ENCODE results near the gene PLCXD1.

Gene PLCXD1

GRCh38 chrX:310621-311155, 29.5 kb downstream of the PLCXD1 start:
- no peak overlapping the region for H3K27ac ChIP-seq (ENCODE audit: low read depth, low read length)
- no peak overlapping the region for H3K9ac ChIP-seq (ENCODE audit: low read depth in 1 of 2, low read length in 2 of 2)
- H3K27me3 ChIP-seq (ENCODE audit: control insufficient read depth in 1 of 2, insufficient read depth in 2 of 2, low read length in 2 of 2): no peaks in the 10 kb centered on the region
- H3K36me3 ChIP-seq (ENCODE audit: control insufficient read depth in 1 of 2, insufficient read depth in 2 of 2, low read length in 2 of 2): peaks cover 30 to 82% of the 10 kb centered on the region in 2 donors
- no peaks in the 10 kb centered on the region for H3K4me1 ChIP-seq (ENCODE audit: control insufficient read depth in 1 of 2, insufficient read depth in 2 of 2, low read length in 2 of 2)
- no peak overlapping the region for H3K4me3 ChIP-seq (ENCODE audit: low read depth in 1 of 2, low read length in 2 of 2)
- no peaks in the 10 kb centered on the region for H3K9me3 ChIP-seq (ENCODE audit: control insufficient read depth in 1 of 2, low read length in 2 of 2)

- Histone ChIP-seq H3K27me3 (ENCODE audit: control insufficient read depth in 1 of 2, insufficient read depth in 2 of 2, low read length in 2 of 2) (no peaks in the 10 kb centered on the region), H3K9me3 (ENCODE audit: control insufficient read depth in 1 of 2, low read length in 2 of 2) (no peaks in the 10 kb centered on the region), H3K4me1 (ENCODE audit: control insufficient read depth in 1 of 2, insufficient read depth in 2 of 2, low read length in 2 of 2) (no peaks in the 10 kb centered on the region), H3K9ac (ENCODE audit: low read depth in 1 of 2, low read length in 2 of 2) (no peak overlapping the region), H3K36me3 (ENCODE audit: control insufficient read depth in 1 of 2, insufficient read depth in 2 of 2, low read length in 2 of 2) (peaks cover 30 to 78% of the 10 kb centered on the region in 2 donors), H3K4me3 (ENCODE audit: low read depth in 1 of 2, low read length in 2 of 2) (no peak overlapping the region), H3K27ac (ENCODE audit: low read depth, low read length) (no peak overlapping the region)
Measured at GRCh38 chrX:311156-312129, 30.3 kb downstream of the PLCXD1 start.

- Histone ChIP-seq H3K9me3 (ENCODE audit: control insufficient read depth in 1 of 2, low read length in 2 of 2) (no peaks in the 10 kb centered on the region), H3K36me3 (ENCODE audit: control insufficient read depth in 1 of 2, insufficient read depth in 2 of 2, low read length in 2 of 2) (peaks cover 22 to 70% of the 10 kb centered on the region in 2 donors), H3K27me3 (ENCODE audit: control insufficient read depth in 1 of 2, insufficient read depth in 2 of 2, low read length in 2 of 2) (no peaks in the 10 kb centered on the region), H3K4me1 (ENCODE audit: control insufficient read depth in 1 of 2, insufficient read depth in 2 of 2, low read length in 2 of 2) (no peaks in the 10 kb centered on the region), H3K4me3 (ENCODE audit: low read depth in 1 of 2, low read length in 2 of 2) (no peak overlapping the region), H3K27ac (ENCODE audit: low read depth, low read length) (no peak overlapping the region), H3K9ac (ENCODE audit: low read depth in 1 of 2, low read length in 2 of 2) (no peak overlapping the region)
Measured at GRCh38 chrX:312621-313331, 31.6 kb downstream of the PLCXD1 start.

DNA sequence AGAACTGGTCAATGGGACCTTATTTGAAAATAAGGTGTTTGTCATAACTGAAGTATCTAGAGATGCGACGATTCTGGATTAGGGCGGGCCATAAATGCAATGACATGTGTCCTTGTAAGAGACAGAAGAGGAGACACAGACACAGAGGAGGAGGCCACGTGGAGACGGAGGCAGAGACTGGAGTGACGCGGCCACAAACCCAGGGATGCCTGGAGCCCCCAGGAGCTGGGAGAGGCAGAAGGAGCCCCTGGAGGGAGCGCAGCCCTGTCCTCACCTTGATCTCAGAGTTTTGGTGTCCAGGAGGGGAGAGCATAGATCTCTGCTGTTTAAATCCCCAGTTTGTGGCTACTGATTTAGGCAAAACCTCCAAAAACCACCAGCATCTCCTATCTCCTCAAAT, 32.4 kb downstream of the PLCXD1 start:
- Histone ChIP-seq H3K36me3 (ENCODE audit: control insufficient read depth in 1 of 2, insufficient read depth in 2 of 2, low read length in 2 of 2) (peaks cover 22 to 64% of the 10 kb centered on the region in 2 donors), H3K27ac (ENCODE audit: low read depth, low read length) (no peak overlapping the region), H3K9ac (ENCODE audit: low read depth in 1 of 2, low read length in 2 of 2) (no peak overlapping the region), H3K4me1 (ENCODE audit: control insufficient read depth in 1 of 2, insufficient read depth in 2 of 2, low read length in 2 of 2) (no peaks in the 10 kb centered on the region), H3K4me3 (ENCODE audit: low read depth in 1 of 2, low read length in 2 of 2) (no peak overlapping the region), H3K9me3 (ENCODE audit: control insufficient read depth in 1 of 2, low read length in 2 of 2) (no peaks in the 10 kb centered on the region), H3K27me3 (ENCODE audit: control insufficient read depth in 1 of 2, insufficient read depth in 2 of 2, low read length in 2 of 2) (no peaks in the 10 kb centered on the region)

- no peak overlapping the region for H3K4me3 ChIP-seq (ENCODE audit: low read depth in 1 of 2, low read length in 2 of 2)
- no peaks in the 10 kb centered on the region for H3K27me3 ChIP-seq (ENCODE audit: control insufficient read depth in 1 of 2, insufficient read depth in 2 of 2, low read length in 2 of 2)
- H3K27ac ChIP-seq (ENCODE audit: low read depth, low read length): no peak overlapping the region
- H3K36me3 ChIP-seq (ENCODE audit: control insufficient read depth in 1 of 2, insufficient read depth in 2 of 2, low read length in 2 of 2): peaks cover 22 to 61% of the 10 kb centered on the region in 2 donors
- no peak overlapping the region for H3K9ac ChIP-seq (ENCODE audit: low read depth in 1 of 2, low read length in 2 of 2)
- H3K4me1 ChIP-seq (ENCODE audit: control insufficient read depth in 1 of 2, insufficient read depth in 2 of 2, low read length in 2 of 2): no peaks in the 10 kb centered on the region
- no peaks in the 10 kb centered on the region for H3K9me3 ChIP-seq (ENCODE audit: control insufficient read depth in 1 of 2, low read length in 2 of 2)
Measured at GRCh38 chrX:314049-314448, 32.9 kb downstream of the PLCXD1 start.

DNA sequence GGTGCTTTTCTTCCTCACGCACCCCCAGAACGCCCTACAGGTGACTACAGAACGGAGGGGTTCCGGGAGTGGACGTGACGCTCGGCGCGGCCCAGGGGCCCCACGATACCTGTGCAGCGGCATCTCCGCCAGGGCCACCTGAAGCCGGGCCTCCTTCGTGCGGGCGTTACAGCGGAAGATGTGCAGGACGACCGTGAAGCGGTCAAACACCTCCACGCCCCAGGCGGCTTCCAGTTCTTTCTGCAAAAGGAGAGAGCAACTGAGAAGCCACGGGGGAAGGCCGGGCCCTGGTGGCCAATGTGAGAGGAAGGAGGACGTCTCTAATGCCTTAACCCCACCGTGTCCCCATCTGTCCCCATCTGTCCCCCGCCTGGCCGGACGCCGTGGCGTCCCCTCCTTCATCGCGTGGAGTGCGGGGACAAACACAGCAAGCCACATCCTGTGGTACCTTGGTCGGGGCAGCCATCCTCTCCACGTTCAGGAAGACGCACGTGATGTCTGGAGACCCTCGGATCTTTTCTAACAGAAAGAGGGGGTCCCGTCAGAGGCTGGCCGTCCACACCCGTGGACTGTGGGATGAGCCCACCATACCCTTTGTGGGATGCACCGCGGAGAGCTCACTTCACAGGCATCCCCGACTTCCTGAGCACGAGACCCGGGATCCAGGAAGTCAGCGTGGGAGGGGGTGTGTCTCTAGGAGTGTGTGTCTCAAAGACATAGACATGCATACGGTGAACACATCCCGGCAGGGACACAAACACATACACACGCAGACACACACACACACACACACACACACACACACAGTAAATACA, 33.8 kb downstream of the PLCXD1 start:
- Histone ChIP-seq H3K9me3 (ENCODE audit: control insufficient read depth in 1 of 2, low read length in 2 of 2) (no peaks in the 10 kb centered on the region), H3K9ac (ENCODE audit: low read depth in 1 of 2, low read length in 2 of 2) (no peak overlapping the region), H3K36me3 (ENCODE audit: control insufficient read depth in 1 of 2, insufficient read depth in 2 of 2, low read length in 2 of 2) (peaks cover 22 to 56% of the 10 kb centered on the region in 2 donors)

DNA sequence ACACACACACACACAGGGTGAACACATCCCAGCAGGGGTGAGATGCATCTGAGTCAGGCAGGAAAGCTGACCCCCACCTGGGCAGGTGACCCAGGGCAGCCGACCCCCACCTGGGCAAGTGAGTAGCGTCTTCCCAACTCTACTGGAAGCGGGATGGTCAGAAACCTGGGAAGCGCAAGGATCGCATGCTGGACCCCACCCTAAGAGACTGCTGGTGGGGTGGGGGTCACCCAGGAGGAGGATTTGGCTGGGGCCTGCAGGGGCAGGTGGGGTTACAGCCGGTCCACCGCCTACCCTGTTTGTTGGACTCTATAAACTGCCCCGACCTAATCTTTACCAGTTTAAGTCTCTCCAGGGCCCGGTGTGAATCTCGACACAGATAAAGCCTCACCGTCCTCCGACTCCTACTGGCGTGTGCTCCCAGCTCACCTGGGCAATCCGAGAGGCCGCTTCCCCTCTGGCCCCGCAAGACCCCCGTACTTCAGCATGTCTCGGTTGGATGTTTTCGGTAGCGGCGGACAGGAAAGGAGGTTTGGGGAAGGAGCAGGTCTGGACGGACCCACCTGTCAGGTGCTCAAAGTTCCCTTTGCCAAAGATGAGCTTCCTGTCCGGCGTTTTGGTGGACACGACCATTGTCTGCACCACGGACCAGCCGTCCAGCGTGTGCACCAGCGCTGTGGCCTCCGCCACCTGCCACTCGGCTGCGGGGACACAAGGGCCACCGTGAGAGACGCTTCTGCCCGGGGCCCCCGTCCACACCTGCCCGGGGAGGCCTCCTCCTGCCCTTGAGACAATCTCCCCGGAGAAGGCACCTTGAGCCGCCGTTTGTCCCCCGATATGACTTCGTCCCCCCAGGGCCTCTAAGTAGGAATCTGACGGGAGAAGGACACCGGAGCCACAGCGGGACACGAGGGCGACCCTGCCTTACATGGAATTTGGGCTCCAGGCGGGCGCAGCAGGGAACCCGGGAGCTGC, 35.5 kb downstream of the PLCXD1 start:
- H3K4me1 ChIP-seq (ENCODE audit: control insufficient read depth in 1 of 2, insufficient read depth in 2 of 2, low read length in 2 of 2): peaks cover 4 to 15% of the 10 kb centered on the region in 2 donors
- no peak overlapping the region for H3K9ac ChIP-seq (ENCODE audit: low read depth in 1 of 2, low read length in 2 of 2)
- no peak overlapping the region for H3K4me3 ChIP-seq (ENCODE audit: low read depth in 1 of 2, low read length in 2 of 2)
- H3K36me3 ChIP-seq (ENCODE audit: control insufficient read depth in 1 of 2, insufficient read depth in 2 of 2, low read length in 2 of 2): peaks cover 12 to 43% of the 10 kb centered on the region in 2 donors
- H3K27me3 ChIP-seq (ENCODE audit: control insufficient read depth in 1 of 2, insufficient read depth in 2 of 2, low read length in 2 of 2): peaks cover 0 to 3% of the 10 kb centered on the region in 2 donors
- no peaks in the 10 kb centered on the region for H3K9me3 ChIP-seq (ENCODE audit: control insufficient read depth in 1 of 2, low read length in 2 of 2)
- no peak overlapping the region for H3K27ac ChIP-seq (ENCODE audit: low read depth, low read length)

More for the DNA sequence above, 33.8 kb downstream of the PLCXD1 start:
- Histone ChIP-seq H3K4me1 (ENCODE audit: control insufficient read depth in 1 of 2, insufficient read depth in 2 of 2, low read length in 2 of 2) (peaks cover under 1 to 5% of the 10 kb centered on the region in 2 donors), H3K4me3 (ENCODE audit: low read depth in 1 of 2, low read length in 2 of 2) (no peak overlapping the region), H3K27ac (ENCODE audit: low read depth, low read length) (no peak overlapping the region), H3K27me3 (ENCODE audit: control insufficient read depth in 1 of 2, insufficient read depth in 2 of 2, low read length in 2 of 2) (no peaks in the 10 kb centered on the region)

DNA sequence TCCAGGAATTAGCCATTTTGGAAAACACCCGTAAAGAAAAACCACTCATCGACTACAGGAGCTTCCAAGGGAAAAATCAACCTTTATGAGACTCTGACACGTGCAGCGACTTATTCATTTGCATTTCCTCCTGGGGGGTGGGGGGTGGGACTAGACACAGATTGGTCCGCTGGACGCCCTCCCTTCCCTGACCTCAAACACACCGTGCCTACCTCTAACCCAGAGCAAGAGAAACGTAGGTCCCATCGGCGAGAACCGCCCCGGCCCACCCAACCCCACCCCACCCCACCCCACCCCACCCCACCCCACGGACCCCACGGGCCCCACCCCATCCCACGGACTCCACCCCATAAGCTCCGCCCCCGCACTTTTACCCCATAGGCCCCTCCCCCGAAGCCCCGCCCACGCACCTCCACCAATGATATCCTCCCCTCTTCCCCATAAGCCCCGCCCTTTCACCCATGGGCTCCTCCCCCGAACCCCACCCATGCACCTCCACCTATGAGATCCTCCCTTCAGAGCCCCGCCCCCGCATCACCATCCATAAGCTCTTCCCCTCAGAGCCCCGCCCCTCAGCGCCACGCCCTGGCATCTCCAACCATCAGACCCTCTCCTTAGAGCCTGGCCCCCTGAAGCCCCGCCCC, 36.4 kb downstream of the PLCXD1 start:
- Histone ChIP-seq H3K27me3 (ENCODE audit: control insufficient read depth in 1 of 2, insufficient read depth in 2 of 2, low read length in 2 of 2) (peaks cover 0 to 3% of the 10 kb centered on the region in 2 donors), H3K4me1 (ENCODE audit: control insufficient read depth in 1 of 2, insufficient read depth in 2 of 2, low read length in 2 of 2) (peaks cover 4 to 15% of the 10 kb centered on the region in 2 donors), H3K4me3 (ENCODE audit: low read depth in 1 of 2, low read length in 2 of 2) (peak overlapping the region; percentile 62 to 69), H3K9me3 (ENCODE audit: control insufficient read depth in 1 of 2, low read length in 2 of 2) (no peaks in the 10 kb centered on the region), H3K27ac (ENCODE audit: low read depth, low read length) (no peak overlapping the region), H3K9ac (ENCODE audit: low read depth in 1 of 2, low read length in 2 of 2) (no peak overlapping the region), H3K36me3 (ENCODE audit: control insufficient read depth in 1 of 2, insufficient read depth in 2 of 2, low read length in 2 of 2) (peaks cover 4 to 33% of the 10 kb centered on the region in 2 donors)

All from duodenal mucosa (tissue), 2 donors.